Right lung (tissue), 10 donors: ENCODE results near the gene HLF. TPM values are rescaled to one million over a fixed set of nuclear protein-coding genes. Genes with fewer than 3 reads are reported as not detected.

Experiments
- DNase-seq, 2 donors: peaks; one replicate each; pipeline ENCODE4 v3.0.0-alpha.2; 2013
- long read RNA-seq, 8 donors: transcript quantifications; one replicate each; lab custom pipeline, GENCODE V29; 2026
- polyA plus RNA-seq, 5 donors: library from polyadenylated mRNA; unstranded; fragments of 120-200 nt; gene quantifications; one replicate each; pipeline versions ENCODE4 v1.2.1 to v1.2.3, GENCODE V29; 2013; ENCODE audit warnings: inconsistent platforms in 1 of 5, low replicate concordance in 1 of 5; ENCODE audit not compliant: insufficient read length in 5 of 5, insufficient read depth in 1 of 5

The HLF gene, protein sequence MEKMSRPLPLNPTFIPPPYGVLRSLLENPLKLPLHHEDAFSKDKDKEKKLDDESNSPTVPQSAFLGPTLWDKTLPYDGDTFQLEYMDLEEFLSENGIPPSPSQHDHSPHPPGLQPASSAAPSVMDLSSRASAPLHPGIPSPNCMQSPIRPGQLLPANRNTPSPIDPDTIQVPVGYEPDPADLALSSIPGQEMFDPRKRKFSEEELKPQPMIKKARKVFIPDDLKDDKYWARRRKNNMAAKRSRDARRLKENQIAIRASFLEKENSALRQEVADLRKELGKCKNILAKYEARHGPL
- 1 to 10 TPM; 2.6 to 5.1 (median 4.0) TPM for polyA plus RNA-seq
- long read RNA-seq, donor 1 = 0 reads
- long read RNA-seq, donor 2, full-length matches to known transcripts = 1 of 1 reads
- long read RNA-seq, donor 2, partial matches to known transcripts = 0 of 1 reads
- long read RNA-seq, donor 2, other reads (novel, unspliced or antisense) = 0 of 1 reads
- long read RNA-seq, donor 3 = 0 reads
- long read RNA-seq, donor 4, full-length matches to known transcripts = 2 of 2 reads
- long read RNA-seq, donor 4, partial matches to known transcripts = 0 of 2 reads
- long read RNA-seq, donor 4, other reads (novel, unspliced or antisense) = 0 of 2 reads
- long read RNA-seq, donor 5 = 0 reads
- long read RNA-seq, donor 6 = 0 reads
- long read RNA-seq, donor 7, full-length matches to known transcripts = 2 of 2 reads
- long read RNA-seq, donor 7, partial matches to known transcripts = 0 of 2 reads
- long read RNA-seq, donor 7, other reads (novel, unspliced or antisense) = 0 of 2 reads
- long read RNA-seq, donor 8 = 0 reads

- peak; percentile 75 to 80 for DNase-seq
Measured at GRCh38 chr17:55264645-55265298, at the start of gene HLF. Gene HLF (plus strand): TSS chr17:55264960. CDS start chr17:55265485, 525 bp downstream.

DNA sequence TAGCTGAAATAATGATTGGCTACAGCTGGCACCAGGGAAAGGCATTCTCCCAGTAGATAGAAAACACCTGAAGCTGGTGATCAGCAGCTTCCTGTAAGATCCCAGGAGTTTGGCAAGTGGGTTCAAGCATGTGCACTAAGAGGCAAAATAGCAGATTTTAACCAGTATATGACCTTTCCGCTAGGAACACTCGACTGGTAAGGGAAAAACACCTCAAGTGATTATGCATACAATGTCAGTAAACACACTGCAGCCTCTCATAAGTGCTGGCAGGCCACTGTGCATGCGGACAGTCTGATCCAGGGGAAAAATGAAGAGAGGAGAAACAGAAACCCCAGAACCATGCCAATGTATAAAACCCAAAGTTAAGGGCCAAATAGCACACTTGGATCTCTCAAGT is 49.0 kb upstream of the HLF start:
- no peak for DNase-seq

GRCh38 chr17:55216888-55217287 is 47.9 kb upstream of the HLF start:
- DNase-seq = no peak

- DNase-seq = no peak
Measured at GRCh38 chr17:55219459-55219858, 45.3 kb upstream of the HLF start.

- no peak for DNase-seq
Measured at GRCh38 chr17:55219934-55220333, 44.8 kb upstream of the HLF start.

GRCh38 chr17:55223524-55223923 is 41.2 kb upstream of the HLF start:
- no peak for DNase-seq

DNA sequence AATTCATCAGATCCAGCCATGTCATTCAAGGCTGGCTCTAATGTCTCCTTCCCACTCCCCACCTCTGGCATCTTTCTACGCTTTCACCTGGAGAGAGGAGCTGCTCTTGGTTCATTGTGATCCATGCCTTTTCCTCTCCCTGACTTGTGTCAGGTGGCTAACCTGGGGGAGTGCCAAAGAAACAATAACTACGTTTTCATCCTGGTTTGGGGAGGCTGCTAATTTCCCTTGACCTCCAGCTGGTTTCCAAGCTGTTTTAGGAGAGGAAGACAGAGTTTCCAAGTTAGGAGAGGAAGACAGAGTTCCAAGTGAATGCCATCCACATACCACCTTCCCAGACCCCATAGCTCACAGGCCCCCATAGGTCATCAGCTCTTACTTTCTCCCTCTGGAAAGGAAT is 40.0 kb upstream of the HLF start:
- DNase-seq = no peak

DNA sequence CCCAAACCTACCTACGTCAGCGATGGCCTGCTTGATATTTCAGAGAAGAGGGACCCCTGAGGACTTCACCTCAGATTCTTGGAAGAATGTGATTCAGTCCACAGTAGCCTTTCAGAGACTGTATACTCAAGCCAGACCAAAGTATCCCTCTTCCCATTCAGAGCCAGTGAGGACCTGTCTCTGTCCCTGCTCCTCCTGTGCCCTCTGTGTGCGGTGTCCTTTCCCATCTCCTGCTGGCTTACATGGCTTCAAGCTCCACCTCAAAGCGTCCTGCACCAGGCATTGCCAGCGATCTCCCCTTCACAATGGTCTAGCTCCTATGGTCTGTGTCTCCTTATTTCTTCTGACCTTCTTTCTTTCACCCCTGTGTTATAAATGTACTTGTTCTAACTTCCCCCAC is 39.5 kb upstream of the HLF start:
- no peak for DNase-seq

DNA sequence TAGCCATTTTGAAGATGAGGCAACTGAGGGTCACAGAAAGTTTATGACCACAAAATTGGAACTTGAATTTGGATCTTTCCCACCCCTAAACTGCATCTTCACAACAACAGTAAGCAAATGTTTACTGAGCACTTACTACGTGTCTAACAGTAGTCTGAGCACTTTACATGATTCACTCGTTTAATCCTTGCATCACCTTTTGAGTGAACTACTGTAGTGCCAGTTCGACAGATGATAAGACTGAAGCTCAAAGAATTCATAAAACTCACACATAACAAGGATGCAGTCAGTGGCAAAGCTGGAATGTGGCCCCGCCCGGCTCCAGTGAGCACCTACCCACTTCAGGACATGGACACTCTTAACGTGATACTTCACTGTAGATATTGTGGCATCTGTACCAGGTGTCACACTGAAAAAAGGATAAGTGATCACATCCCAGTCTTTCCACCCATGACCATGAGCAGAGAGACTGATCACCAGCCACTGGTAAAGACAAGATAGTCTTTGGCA is 36.0 kb upstream of the HLF start:
- DNase-seq = no peak

DNA sequence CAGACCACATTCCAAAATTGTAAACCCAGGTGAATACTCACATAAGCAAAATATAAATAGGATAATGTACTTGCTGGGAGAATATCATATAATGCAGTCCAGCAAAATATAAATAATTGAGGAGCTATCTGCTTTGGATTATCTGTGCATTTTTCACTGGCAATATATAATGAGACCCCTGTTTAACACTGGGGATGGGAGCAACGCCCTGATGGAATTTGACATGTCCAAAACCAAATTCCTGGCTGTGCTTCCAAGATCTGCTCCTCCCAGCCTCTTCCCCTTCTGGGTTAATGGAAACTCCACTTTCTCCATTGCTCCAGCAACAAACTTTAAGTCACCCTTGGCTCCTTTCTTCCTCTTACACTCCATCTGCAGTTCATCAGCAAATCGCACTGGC is 35.5 kb upstream of the HLF start:
- DNase-seq = no peak

DNA sequence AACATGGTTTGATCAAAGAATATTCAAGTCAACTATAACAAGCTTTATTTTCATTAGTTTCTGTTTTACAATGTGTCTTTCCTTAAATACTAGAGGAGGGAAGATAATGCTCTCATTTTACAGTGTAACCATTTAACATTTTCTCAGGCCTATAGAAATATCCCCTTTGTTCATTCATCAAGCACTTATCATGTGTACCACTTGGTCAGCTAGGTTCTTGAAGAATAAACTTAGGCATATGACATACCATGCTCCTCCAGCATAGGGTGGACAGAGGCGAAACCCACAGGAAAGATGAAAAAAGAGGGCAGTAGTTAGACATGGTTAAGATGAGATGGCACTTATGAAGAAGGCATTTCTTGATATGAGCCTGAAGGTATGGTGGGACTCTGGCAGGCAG is 34.0 kb upstream of the HLF start:
- DNase-seq = no peak

GRCh38 chr17:55233840-55234239 is 30.9 kb upstream of the HLF start:
- no peak for DNase-seq

DNA sequence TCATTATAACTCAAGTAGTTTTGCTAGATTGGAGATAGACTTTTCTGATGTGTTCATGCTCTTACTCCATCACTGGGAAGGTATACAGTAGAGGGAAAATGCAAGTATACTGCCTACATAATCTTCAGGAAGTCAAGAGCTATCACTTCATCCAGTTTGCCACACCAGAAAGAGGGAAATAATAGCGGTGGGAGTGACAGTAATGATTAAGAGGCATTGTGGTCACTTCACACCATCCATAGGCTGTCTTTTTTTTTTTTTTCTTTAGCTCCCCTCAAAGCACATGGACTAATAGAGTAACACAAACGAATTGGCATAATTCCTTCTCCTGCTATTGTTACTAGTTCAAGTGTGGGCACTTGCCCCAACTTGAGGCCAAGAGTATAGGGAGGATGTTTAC is 28.4 kb upstream of the HLF start:
- peak in 1 of 2 donors; percentile 8 for DNase-seq

DNA sequence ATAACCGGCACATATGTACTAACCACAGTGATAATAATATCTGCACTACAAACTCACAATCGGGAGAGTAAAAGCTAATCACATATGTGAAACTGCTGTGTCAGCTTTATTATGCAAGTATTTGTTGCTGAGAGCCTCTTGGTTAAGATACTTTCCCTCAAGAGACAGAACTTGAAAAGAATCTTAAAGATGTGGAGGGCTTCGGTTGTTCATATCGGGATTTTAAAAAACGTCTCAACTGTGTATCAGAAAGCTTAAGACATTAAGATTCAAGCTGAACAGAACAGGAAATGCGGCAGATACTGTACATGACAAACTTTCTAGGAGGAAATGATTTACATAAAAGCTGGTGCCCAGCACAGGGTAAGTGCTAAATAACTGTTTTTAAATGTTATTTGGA is 27.5 kb upstream of the HLF start:
- DNase-seq = peak; percentile 31 to 37

GRCh38 chr17:55237841-55238178 is 26.9 kb upstream of the HLF start:
- DNase-seq = no peak

GRCh38 chr17:55238179-55238930 is 26.4 kb upstream of the HLF start:
- DNase-seq = peak; percentile 96

DNA sequence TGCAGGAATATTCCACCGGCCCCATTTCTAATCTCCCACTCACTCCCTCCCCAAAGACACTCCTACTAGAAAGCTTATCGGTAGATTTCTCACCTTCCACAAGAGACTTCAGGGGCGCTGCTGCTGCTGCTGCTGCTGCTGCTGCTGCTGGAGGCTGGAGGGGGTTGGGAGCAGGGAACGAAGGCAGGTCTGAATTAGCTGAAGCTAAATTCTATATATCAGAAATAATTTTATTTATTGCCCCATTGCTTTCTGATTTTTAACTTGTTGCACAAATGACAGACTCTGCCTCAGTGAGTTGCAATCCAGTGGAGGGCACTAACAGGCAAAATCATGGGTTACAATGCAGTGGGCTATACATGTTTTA is 25.8 kb upstream of the HLF start:
- no peak for DNase-seq

DNA sequence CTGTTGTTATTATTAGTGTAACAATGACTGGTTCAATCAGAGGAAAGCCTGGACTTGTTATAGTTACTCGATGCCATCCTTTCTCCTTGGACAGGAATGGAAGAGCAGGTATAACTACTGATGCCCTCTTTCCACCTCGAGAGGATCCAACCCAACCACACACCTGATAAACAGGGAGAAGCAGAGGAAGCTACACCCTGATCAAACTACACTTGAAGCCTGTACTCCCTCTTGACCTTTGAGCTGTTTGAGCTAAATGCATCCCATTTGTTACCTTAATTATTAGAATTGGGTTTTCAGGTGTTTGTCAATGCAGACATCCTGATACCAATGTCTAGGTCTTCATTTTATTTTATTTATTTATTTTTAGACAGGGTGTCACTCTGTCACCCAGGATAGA is 23.7 kb upstream of the HLF start:
- DNase-seq = no peak

GRCh38 chr17:55242476-55242875 is 22.3 kb upstream of the HLF start:
- DNase-seq = no peak

GRCh38 chr17:55245986-55246385 is 18.8 kb upstream of the HLF start:
- DNase-seq = no peak

DNA sequence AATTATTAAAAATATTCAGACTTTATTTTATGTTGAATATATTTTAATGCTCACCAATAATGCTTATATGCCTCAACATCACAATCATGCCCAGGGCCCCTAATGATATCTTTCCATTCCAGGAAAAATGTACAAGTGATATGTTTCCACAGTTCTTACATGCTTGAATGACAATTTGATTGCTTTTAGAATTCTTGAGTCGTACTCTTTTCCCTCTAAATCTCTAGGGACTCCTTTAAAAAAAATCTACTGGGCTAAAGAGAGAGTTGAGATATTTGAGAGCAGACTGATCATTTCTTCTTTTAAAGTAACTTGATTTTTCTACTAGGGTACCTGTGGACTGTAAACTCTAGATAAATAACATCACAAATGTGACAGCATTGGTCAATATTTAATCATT is 18.2 kb upstream of the HLF start:
- DNase-seq = no peak

DNA sequence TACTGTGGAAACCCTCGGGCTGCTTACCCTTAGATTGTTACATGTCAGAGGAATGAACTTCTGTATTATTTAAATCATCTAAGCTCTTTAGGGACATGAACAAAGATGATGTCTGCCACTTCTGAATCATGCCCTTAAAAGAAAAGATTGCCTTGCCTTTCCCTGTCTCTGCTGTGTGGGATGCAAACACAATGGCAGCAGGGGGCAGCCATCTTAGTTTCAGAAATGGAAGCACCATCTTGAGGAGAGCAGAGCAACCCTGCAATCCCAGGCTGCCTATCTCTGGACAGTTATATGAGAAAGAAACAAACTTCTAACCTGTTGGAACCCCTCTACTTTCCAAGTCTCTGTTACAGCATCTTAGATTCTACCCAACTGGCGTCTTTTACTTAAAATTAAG is 16.7 kb upstream of the HLF start:
- DNase-seq = no peak
